Prostate gland (tissue), 2 donors: Measurements from ENCODE around the gene RBP5. TPM values are rescaled to one million over a fixed set of nuclear protein-coding genes. Genes with fewer than 3 reads are reported as not detected.
A peak's percentile ranks its signal among the peaks of the same experiment; 100 is the strongest.

ENCODE experiments used
- DNase-seq: peaks from one replicate; pipeline ENCODE4 v3.0.0-alpha.2; 2019; ENCODE audit warnings: low spot score
- H3K27ac ChIP-seq, 2 donors: fragments of 200-600 bp; sonication (generic); 2 replicates each; pipeline ENCODE4 v1.5.1; 2017 to 2019
- H3K27me3 ChIP-seq: fragments of 200-600 bp; sonication (generic); replicated peaks from 2 replicates; pipeline ENCODE4 v1.5.1; 2019; ENCODE audit not compliant: insufficient read depth
- H3K36me3 ChIP-seq, 2 donors: fragments of 200-600 bp; sonication (generic); 1 replicate in 1 of 2; 2 replicates in 1 of 2; pipeline versions ENCODE4 v1.5.1 to v1.8.1; 2017 to 2019
- H3K4me1 ChIP-seq: fragments of 200-600 bp; sonication (generic); replicated peaks from 2 replicates; pipeline ENCODE4 v1.5.1; 2019
- H3K4me3 ChIP-seq, 2 donors: fragments of 200-600 bp; sonication (generic); 2 replicates each; pipeline ENCODE4 v1.5.1; 2017 to 2019
- H3K9me3 ChIP-seq: fragments of 200-600 bp; sonication (generic); 2 replicates; pipeline ENCODE4 v1.5.1; 2017
- POLR2A ChIP-seq: fragments of 450-650 bp; IDR thresholded peaks from one replicate; pipeline ENCODE4 v1.6.1; 2016; ENCODE audit warnings: antibody characterized with exemption, mild to moderate bottlenecking
- POLR2AphosphoS5 ChIP-seq: sonication (generic); formaldehyde crosslinking; IDR thresholded peaks from one replicate; pipeline ENCODE4 v1.6.1; 2017; ENCODE audit warnings: antibody characterized with exemption
- WGBS: methylation state at CpG from one replicate; pipeline ENCODE4 v1.1.5; 2018; 5-methylcytosine and 5-hydroxymethylcytosine counted together
- intact Hi-C: fragments of 100-400 bp; cut with DNase I; formaldehyde crosslinking; loops from one replicate; pipeline ENCODE4 v1.14.2; 2022
- total RNA-seq, 2 donors: library from RNA; depleted of rRNA; stranded (reverse); fragments of >200 nt; gene quantifications; one replicate each; pipeline ENCODE4 v1.1.0, GENCODE V29; 2016
- TF ChIP-seq, protein P1 (sequence below), 4 experiments: fragments of 200-600 bp in 2 of 4; fragments of 450-650 bp in 2 of 4; sonication (generic) in 2 of 4; IDR thresholded peaks; 1 replicate in 3 of 4; 2 replicates in 1 of 4; pipeline ENCODE4 v1.5.1; 2016 to 2019; ENCODE audit warnings: antibody characterized with exemption in 4 of 4, mild to moderate bottlenecking in 2 of 4, moderate library complexity in 2 of 4

Gene RBP5
- total RNA-seq, 2 donors from 2014 or later, result 2.4 to 3.5 TPM

DNA sequence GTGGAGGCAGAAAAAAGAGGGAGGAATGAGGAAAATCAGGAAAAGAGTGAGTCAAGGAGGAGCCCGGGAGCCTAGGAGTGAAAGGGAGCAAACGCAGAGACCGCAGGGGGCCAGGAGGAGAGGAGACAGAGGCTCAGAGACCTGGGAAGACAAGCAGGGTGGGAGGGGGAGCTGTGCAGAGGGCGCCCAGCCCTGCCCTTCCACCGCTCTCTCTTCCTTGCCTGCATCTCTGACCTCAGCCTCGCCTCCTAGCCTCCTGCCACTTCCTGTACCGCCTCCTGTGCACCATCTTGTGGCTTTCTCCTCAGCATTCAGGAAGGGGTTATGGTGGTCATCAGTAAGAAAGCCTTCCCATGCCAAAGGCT is 2.8 kb upstream of the RBP5 start:
- peaks cover 0 to under 1% of the 10 kb centered on the region in 2 donors for H3K36me3 ChIP-seq
- intact Hi-C loops, result no loop called here
- peaks cover 3% of the 10 kb centered on the region for H3K4me1 ChIP-seq
- no peaks in the 10 kb centered on the region for H3K27me3 ChIP-seq
- peak overlapping the region in 1 of 2 donors; percentile 73 for H3K27ac ChIP-seq
- DNase-seq, result no peak
- H3K9me3 ChIP-seq, result no peaks in the 10 kb centered on the region
- 54% methylated on average over 7 of the region's 7 CpGs for WGBS
- TF ChIP-seq, protein P1, sequence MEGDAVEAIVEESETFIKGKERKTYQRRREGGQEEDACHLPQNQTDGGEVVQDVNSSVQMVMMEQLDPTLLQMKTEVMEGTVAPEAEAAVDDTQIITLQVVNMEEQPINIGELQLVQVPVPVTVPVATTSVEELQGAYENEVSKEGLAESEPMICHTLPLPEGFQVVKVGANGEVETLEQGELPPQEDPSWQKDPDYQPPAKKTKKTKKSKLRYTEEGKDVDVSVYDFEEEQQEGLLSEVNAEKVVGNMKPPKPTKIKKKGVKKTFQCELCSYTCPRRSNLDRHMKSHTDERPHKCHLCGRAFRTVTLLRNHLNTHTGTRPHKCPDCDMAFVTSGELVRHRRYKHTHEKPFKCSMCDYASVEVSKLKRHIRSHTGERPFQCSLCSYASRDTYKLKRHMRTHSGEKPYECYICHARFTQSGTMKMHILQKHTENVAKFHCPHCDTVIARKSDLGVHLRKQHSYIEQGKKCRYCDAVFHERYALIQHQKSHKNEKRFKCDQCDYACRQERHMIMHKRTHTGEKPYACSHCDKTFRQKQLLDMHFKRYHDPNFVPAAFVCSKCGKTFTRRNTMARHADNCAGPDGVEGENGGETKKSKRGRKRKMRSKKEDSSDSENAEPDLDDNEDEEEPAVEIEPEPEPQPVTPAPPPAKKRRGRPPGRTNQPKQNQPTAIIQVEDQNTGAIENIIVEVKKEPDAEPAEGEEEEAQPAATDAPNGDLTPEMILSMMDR (IDR thresholded peaks at IDR 0.05), result no peak
- no peak for TF ChIP-seq POLR2AphosphoS5
- no peak for TF ChIP-seq POLR2A
- no peak overlapping the region for H3K4me3 ChIP-seq

DNA sequence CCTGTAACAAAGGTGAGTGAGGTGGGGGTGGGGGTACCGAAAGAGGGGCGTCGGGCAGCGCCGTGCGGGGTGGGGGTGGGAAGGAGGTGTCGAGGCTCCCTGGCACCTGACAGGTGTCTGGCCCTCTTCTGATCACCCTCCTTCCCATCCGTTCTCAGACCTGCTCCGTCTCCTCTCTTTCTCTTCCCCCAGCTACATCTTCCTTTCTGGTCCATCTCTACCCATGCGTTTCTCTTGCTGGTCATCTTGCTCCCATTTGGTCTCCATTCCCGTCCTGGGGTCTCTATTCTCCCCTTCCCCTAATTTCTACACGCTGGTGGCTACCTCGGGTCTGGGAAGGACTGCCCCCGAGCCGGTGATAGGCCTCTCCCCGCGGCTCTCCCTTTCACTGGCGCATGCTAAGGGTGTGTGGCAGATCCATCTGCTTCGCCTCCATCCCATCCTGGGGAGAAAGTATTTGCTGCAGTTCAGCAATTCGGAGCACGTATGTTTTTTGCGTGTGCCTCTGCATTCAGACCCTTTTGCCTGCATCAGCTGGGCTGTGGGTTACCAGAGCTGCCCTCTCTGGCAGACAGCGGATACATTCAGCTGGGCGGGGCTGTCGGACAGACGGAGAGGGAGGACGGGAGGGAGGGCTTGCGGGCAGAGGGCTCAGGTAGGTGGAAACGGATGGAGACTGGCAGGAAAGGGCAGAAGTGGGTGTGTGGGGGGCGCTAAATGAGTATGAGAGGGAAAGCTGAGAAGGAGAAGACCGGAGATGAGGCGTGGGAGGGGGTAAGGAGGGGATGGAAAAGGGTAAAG is 2.2 kb upstream of the RBP5 start:
- peak; percentile 51 for DNase-seq

DNA sequence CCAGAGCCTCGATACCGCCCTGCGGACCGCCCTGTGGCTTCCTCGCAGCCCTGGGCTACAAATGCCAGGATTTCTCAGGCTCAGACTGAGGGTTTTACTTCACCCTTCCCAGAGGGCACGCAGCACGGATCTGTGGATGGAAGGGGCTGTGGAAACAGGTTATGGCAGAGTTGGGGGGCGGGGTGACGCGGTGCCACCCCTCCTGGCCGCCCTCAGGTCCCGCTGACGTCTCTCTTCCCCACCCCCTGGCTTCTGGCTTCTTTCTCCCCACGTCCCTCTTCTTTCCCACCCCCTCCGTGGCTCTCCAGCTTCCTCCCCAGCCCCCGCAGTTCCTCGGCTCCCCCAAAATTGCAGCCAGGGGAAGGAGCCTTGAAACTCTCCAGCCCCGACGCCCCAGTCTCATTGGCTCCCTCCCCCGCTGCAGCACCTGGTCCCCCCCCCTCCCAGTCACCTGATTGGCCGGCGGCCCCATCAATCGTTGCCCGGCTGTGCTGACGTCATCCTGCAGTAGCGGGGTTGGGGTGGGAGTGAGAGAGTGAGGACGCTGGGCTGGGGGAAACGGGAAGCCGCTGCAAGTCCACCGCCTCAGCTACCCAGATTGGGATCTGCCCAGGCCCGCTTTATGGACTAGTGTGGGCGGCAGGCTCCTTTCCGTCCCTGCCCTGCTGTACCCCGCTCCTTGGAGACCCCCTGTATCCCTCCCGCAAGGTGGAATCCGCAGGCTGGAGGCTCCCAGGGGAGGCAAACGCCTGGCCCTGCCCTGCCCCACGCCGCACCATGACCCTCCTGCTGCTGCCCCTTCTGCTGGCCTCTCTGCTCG is 1.4 kb upstream of the RBP5 start, which contains the start of gene CLSTN3:
Gene CLSTN3, plus strand, starts transcription at position 500 of the 820 bp plus-strand sequence. Its CDS starts 278 bp downstream, at position 778.
- Histone ChIP-seq H3K4me3 (peak within 1 kb of the TSS; percentile 40 to 50), H3K27ac (peak within 1 kb of the TSS; percentile 70 to 73), H3K27me3 (no peaks in the 10 kb centered on the region), H3K4me1 (peaks cover 3% of the 10 kb centered on the region), H3K9me3 (no peaks in the 10 kb centered on the region), H3K36me3 (no peaks in the 10 kb centered on the region)
- WGBS, result under 1% methylated on average over 40 of the region's 40 CpGs
- TF ChIP-seq POLR2AphosphoS5 (no peak), POLR2A (peak; percentile 59)
- peak; percentile 84 for DNase-seq
- intact Hi-C loops, result no loop called here

More for the DNA sequence above, 2.2 kb upstream of the RBP5 start:
- no peaks in the 10 kb centered on the region for H3K9me3 ChIP-seq
- no peaks in the 10 kb centered on the region for H3K27me3 ChIP-seq
- intact Hi-C loops, result no loop called here
- peaks cover 3% of the 10 kb centered on the region for H3K4me1 ChIP-seq
- 4% methylated on average over 32 of the region's 32 CpGs for WGBS
- peak overlapping the region; percentile 70 to 73 for H3K27ac ChIP-seq
- no peaks in the 10 kb centered on the region for H3K36me3 ChIP-seq
- H3K4me3 ChIP-seq, result peak overlapping the region; percentile 40 to 50
- TF ChIP-seq POLR2A (no peak), POLR2AphosphoS5 (no peak)
- TF ChIP-seq, protein P1 (IDR thresholded peaks at IDR 0.05), result no peak

DNA sequence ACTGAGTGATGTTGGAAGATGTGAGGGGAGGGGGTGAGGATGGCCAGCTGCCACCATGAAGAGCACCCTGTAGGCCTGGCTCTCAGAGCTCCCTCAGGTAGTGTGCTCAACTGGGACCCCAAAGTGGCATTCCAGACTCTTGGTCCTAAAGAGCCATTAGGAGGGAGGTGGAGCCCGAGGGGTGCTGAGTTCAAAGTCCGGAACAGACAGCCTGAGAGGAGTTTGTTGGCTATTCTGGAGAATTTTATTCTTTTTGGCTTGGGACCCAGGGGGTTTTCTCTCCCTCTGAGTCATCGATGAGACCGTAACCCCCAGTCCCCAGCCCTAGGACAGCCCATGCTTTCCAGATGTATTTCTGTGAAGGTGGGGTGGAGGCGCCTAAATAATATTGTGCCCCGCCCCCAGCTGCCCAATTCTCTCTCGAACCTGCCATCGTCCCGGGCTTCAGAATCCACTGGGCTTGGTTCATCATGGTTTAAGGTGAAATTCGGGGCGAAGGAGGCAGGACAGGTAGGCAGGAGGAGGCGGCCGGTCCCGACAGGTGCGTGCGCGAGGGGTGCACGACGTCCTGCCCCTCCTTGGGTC is 690 bp upstream of the RBP5 start:
- H3K4me3 ChIP-seq, result peak overlapping the region; percentile 40 to 50
- intact Hi-C loops, result no loop called here
- H3K4me1 ChIP-seq, result peaks cover 3% of the 10 kb centered on the region
- peak overlapping the region; percentile 70 to 73 for H3K27ac ChIP-seq
- no peaks in the 10 kb centered on the region for H3K36me3 ChIP-seq
- no peak for DNase-seq
- 8% methylated on average over 19 of the region's 19 CpGs for WGBS
- H3K27me3 ChIP-seq, result no peaks in the 10 kb centered on the region
- TF ChIP-seq, protein P1 (IDR thresholded peaks at IDR 0.05), result no peak
- TF ChIP-seq POLR2AphosphoS5 (no peak), POLR2A (no peak)
- no peaks in the 10 kb centered on the region for H3K9me3 ChIP-seq
